HG02642 (cell line): Measurements from ENCODE around the gene MZT2A.
"Not testable (repeated sequence)": the region's sequence is repeated elsewhere in the genome, so short reads cannot be mapped to it uniquely, and the experiment has no call there.

Source experiments
- ATAC-seq: cut with Tn5 transposase; IDR thresholded peaks from one replicate; pipeline ENCODE4 v1.9.1; 2021; ENCODE audit warnings: mild to moderate bottlenecking; ENCODE audit not compliant: unreplicated experiment, poor library complexity

The MZT2A gene

DNA sequence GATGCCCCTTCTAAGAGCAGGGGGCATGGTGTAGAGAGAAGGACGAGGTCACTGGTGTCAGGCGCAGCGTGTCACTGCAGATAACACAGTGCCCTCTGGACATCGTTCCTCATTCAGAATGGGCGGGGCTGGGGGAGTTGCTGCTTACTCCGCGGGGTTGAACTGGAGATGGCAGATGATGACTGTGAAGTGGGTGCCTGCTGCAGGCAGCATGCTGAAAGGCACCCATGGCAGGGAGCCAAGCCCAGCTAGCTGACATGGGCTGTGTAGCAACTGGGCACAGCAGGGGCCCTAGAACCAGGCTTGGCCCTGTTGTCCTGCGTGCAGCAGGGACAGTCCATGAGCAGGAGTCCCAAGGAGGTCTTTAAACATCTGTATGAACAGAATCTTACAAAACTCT lies 20.6 kb downstream of the MZT2A start:
- not testable (repeated sequence) for ATAC-seq

- ATAC-seq, result not testable (repeated sequence)
Measured at GRCh38 chr2:131470944-131471343, 21.3 kb downstream of the MZT2A start.

DNA sequence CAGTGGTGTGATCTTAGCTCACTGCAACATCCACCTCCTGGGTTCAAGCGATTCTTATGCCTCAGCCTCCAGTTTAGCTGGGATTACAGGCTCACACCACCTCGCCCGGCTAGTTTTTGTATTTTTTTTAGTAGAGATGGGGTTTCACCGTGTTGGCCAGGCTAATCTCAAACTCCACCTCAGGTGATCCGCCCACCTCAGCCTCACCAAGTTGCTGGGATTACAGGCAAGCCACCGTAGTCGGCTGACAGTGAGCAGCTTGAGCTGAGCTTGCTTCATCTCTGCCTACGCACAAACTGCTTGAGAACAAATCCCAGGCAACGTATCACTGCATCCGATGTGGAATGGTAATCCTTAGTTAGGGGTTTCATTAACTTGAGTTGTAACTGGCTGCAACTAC lies 24.5 kb downstream of the MZT2A start:
- ATAC-seq, result not testable (repeated sequence)

GRCh38 chr2:131454914-131455313 lies 37.3 kb downstream of the MZT2A start:
- ATAC-seq, result not testable (repeated sequence)

DNA sequence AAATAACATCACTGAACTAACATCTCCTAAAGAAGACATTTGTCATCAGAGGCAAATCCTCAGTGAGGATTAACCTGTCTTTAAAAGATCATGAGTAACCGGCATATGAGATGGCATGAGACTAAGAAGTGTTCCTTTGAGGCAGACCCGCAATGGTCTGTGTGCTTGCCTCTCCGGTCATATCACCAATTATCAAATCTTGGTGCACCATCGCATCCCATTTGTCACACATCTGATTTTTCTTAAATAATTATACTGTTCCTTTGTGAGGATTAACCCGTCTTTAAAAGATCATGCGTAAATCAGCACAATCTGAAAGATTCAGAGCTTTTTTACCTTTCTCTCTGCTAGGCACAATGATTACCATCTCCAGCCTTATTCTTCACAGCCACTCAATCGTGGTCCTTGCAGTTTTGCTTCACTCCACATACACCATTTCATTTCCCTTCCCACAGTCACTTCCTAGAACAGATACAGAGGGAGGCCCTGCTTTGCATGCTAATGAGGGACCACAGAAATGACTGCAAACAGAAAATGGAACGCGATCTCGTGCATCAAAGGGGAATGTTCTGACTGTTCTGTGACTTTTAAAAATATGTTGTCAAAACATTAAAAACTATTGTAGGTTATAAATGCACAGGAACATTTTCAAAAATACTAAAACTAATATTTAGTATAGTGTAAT lies 40.8 kb downstream of the MZT2A start:
- ATAC-seq, result peak; percentile 92

GRCh38 chr2:131447981-131448380 lies 44.2 kb downstream of the MZT2A start:
- ATAC-seq, result not testable (repeated sequence)

- no peak for ATAC-seq
Measured at GRCh38 chr2:131445896-131446295, 46.3 kb downstream of the MZT2A start.

GRCh38 chr2:131445515-131445797 lies 46.7 kb downstream of the MZT2A start:
- not testable (repeated sequence) for ATAC-seq

DNA sequence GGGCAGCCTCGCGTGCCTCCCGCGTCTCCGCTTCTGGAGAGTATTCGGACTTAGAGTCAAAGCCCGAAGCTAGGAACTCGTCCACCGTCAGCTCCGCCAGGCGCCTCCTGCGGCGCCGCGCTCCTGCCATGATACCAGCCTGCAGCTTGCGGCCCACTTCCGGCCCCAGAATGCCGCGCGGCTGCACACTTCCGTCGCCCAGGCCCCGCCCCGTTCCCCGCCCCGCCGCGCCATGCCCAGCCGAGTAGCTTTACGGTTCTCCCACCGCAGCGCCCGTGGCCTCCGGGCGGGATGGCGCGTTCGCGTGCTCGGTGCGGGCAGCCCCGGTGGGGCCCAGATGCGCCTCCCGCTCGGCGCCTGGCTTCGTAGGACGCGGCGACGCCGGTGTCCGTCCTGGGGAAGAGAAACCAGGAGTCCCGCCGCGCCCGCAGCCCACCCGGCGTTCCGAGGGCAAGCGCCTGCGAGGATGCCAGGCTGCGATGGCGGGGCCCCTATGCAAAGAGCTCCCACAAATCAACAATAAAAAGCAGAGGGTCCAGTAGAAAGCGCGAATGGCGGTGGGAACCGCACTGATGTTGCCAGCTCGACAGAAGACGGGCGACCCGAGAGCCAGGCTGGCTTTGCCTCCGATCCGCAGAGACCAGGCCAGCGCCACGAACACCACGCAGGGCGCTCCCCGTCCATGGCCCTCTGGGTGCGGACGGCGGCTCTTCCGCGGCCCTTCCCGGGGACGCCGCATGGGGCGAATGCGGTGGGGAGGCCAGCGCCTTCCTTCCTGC lies 47.3 kb downstream of the MZT2A start:
- ATAC-seq, result not testable (repeated sequence)

DNA sequence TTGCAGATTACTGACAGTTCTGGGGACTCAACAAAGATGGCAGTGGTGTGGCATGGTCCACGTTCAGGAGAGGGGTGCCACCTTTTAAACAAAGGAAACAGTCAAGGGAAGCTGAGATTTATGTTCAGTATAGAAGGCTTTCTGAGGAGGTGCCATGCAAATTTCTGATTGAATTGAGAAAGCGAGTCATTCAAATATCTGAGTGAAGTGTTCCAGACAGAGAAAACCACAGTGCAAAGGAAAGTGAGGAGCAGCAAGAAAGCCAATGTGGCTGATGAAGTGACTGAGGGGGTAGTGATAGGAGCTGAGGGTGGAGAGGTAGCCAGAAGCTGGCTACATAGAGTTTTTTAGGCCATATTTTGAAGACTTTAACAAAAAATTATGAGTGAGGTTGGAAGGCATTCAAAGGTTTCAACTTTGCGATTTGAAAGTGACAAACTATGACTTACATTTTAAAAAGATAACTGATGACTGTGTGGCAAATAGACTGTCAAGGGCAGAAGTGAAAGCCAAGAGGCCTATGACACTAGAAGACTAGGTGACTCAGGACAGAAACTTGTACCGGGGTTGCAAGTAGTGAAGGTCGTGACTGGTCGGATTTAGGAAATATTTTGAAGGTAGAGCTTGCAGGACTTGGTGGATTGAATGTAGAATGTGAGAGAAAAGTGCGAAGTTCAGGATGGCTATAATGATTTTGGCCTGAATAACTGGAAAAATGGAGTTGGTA lies 51.3 kb downstream of the MZT2A start:
- peak; percentile 75 for ATAC-seq
